HepG2 (cell line): Measurements from ENCODE around the gene SF3A2. TPM values are rescaled to one million over a fixed set of nuclear protein-coding genes. Genes with fewer than 3 reads are reported as not detected.
A peak's percentile ranks its signal among the peaks of the same experiment; 100 is the strongest.

ENCODE experiments used
- AGO2 ChIP-seq: fragments of 200-400 bp; formaldehyde crosslinking; optimal IDR thresholded peaks from 2 replicates; pipeline ENCODE3; 2017; ENCODE audit warnings: mild to moderate bottlenecking, low read depth, low read length, moderate library complexity
- FOXJ3 ChIP-seq: sonication (generic); formaldehyde crosslinking; IDR thresholded peaks from 2 replicates; pipeline ENCODE4 v1.4.0; 2020; ENCODE audit warnings: missing genetic modification reagents, mild to moderate bottlenecking, borderline replicate concordance
- ZNF563 ChIP-seq: sonication (generic); formaldehyde crosslinking; IDR thresholded peaks from 2 replicates; pipeline ENCODE4 v1.8.0; 2022; ENCODE audit warnings: mild to moderate bottlenecking, moderate library complexity, missing genetic modification reagents
- polyA plus RNA-seq, 8 experiments: library from polyadenylated mRNA; depleted of rRNA in 3 of 8; stranded (reverse) in 7 of 8; unstranded in 1 of 8; fragments of >200 nt; fragmentation: Illumina TruSeq in 4 of 8; extraction: Trizol in 4 of 8; gene quantifications; 2 replicates each; pipeline versions ENCODE4 v1.2.1 to v1.2.3, GENCODE V29; 2011 to 2016; ENCODE audit warnings: low read depth in 4 of 8, missing spikeins in 1 of 8, mixed read lengths in 1 of 8; ENCODE audit not compliant: insufficient read depth in 1 of 8
- total RNA-seq, 5 experiments: library from RNA; depleted of rRNA; stranded (reverse); fragments of >200 nt; fragmentation: Illumina TruSeq; extraction: Trizol; gene quantifications; 2 replicates each; pipeline ENCODE4 v1.2.3, GENCODE V29; 2016; ENCODE audit warnings: low read depth in 1 of 5
- TF ChIP-seq, protein P1 (sequence below): sonication (generic); formaldehyde crosslinking; IDR thresholded peaks from 2 replicates; pipeline ENCODE4 v1.9.0; 2022; ENCODE audit warnings: missing genetic modification reagents, mild to moderate bottlenecking, borderline replicate concordance
- TF ChIP-seq, protein P2 (sequence below): sonication (generic); formaldehyde crosslinking; IDR thresholded peaks from 2 replicates; pipeline ENCODE4 v1.4.0; 2020; ENCODE audit warnings: missing genetic modification reagents

Gene SF3A2
- total and polyA plus RNA-seq, 2 of the 13 experiments (the other 11 are each of a cell fraction or from before 2014, with no cell fraction given), result 8.6 to 8.8 TPM

DNA sequence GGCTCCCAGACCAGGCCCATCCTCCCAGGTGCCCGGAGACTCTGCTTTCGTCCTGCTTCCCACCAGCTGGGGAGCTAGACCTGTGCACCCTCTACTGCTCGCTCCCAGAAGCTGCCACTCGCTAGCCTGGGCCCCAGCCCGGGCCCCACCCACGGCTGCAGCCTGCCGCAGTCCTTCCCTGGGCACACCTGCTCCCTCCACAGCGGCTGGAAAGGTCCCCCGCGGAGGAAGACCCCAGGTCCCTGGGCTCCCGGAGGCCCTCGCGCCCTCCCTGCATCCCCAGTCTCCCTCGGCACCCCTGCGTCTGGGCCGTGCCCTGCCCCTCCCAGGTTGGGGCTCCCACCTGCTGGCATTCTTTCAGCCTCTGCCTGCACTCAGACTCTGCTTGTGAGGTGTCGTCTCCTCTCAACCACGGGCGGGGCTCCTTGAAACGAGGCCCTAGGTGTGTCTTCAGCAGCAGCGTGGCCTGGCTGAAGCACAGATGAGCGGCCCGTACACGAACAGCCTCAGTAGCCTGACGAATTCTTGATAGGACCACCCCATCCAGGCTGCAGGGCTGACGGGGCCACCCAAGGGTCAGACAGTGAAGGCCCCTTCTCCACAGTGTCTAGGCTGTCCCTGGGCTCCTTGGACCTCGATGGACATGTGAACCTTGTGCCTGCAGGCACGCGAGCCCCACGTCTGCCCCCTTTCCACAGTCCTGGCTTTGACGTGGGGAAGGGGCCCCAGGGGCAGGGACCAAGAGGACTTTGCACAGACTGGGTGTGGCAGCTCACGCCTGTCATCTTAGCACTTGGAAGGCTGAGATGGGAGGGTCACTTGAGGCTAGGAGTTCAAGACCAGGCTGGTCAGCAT lies 44.9 kb upstream of the SF3A2 start (continued):
- TF ChIP-seq, protein P1, sequence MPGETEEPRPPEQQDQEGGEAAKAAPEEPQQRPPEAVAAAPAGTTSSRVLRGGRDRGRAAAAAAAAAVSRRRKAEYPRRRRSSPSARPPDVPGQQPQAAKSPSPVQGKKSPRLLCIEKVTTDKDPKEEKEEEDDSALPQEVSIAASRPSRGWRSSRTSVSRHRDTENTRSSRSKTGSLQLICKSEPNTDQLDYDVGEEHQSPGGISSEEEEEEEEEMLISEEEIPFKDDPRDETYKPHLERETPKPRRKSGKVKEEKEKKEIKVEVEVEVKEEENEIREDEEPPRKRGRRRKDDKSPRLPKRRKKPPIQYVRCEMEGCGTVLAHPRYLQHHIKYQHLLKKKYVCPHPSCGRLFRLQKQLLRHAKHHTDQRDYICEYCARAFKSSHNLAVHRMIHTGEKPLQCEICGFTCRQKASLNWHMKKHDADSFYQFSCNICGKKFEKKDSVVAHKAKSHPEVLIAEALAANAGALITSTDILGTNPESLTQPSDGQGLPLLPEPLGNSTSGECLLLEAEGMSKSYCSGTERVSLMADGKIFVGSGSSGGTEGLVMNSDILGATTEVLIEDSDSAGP (CRISPR knock-in tag), result no peak
- TF ChIP-seq ZNF563 (no peak), FOXJ3 (CRISPR knock-in tag) (no peak), AGO2 (peak; percentile 57)
- TF ChIP-seq, protein P2, sequence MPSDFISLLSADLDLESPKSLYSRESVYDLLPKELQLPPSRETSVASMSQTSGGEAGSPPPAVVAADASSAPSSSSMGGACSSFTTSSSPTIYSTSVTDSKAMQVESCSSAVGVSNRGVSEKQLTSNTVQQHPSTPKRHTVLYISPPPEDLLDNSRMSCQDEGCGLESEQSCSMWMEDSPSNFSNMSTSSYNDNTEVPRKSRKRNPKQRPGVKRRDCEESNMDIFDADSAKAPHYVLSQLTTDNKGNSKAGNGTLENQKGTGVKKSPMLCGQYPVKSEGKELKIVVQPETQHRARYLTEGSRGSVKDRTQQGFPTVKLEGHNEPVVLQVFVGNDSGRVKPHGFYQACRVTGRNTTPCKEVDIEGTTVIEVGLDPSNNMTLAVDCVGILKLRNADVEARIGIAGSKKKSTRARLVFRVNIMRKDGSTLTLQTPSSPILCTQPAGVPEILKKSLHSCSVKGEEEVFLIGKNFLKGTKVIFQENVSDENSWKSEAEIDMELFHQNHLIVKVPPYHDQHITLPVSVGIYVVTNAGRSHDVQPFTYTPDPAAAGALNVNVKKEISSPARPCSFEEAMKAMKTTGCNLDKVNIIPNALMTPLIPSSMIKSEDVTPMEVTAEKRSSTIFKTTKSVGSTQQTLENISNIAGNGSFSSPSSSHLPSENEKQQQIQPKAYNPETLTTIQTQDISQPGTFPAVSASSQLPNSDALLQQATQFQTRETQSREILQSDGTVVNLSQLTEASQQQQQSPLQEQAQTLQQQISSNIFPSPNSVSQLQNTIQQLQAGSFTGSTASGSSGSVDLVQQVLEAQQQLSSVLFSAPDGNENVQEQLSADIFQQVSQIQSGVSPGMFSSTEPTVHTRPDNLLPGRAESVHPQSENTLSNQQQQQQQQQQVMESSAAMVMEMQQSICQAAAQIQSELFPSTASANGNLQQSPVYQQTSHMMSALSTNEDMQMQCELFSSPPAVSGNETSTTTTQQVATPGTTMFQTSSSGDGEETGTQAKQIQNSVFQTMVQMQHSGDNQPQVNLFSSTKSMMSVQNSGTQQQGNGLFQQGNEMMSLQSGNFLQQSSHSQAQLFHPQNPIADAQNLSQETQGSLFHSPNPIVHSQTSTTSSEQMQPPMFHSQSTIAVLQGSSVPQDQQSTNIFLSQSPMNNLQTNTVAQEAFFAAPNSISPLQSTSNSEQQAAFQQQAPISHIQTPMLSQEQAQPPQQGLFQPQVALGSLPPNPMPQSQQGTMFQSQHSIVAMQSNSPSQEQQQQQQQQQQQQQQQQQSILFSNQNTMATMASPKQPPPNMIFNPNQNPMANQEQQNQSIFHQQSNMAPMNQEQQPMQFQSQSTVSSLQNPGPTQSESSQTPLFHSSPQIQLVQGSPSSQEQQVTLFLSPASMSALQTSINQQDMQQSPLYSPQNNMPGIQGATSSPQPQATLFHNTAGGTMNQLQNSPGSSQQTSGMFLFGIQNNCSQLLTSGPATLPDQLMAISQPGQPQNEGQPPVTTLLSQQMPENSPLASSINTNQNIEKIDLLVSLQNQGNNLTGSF (CRISPR knock-in tag), result no peak
